IMR-90 (cell line): Measurements from ENCODE around the gene SMU1. TPM values are rescaled to one million over a fixed set of nuclear protein-coding genes. Genes with fewer than 3 reads are reported as not detected.

Experiments
- ATAC-seq: fragments of 200-7000 bp; cut with Tn5 transposase; 2 replicates; pipeline ENCODE4 v1.9.1; 2020; ENCODE audit warnings: low read depth, mild to moderate bottlenecking, moderate library complexity
- BruUV-seq: library from RNA; stranded (reverse); fragments of 400-500 nt; replicated peaks from 2 replicates; lab custom pipeline; 2021; lab: Mats Ljungman, UMichigan
- CTCF ChIA-PET: fragments of 300-600 bp; formaldehyde crosslinking; extraction: SDS; loops from one replicate; lab custom pipeline; 2021; ENCODE audit warnings: antibody characterized with exemption; lab: Yijun Ruan, JAX
- POLR2A ChIA-PET: fragments of 300-600 bp; sonication (Branson Sonifier 250); formaldehyde crosslinking; loops from one replicate; lab custom pipeline; 2022; ENCODE audit warnings: antibody characterized with exemption; ENCODE audit not compliant: unreplicated experiment; lab: Charles Lee
- DNase-seq: peaks from one replicate; pipeline ENCODE4 v3.0.0; 2013
- H2AFZ ChIP-seq: replicated peaks from 2 replicates; pipeline ENCODE3; 2013; ENCODE audit warnings: low read length, mild to moderate bottlenecking; ENCODE audit not compliant: poor library complexity
- H2AK5ac ChIP-seq: 2 replicates; pipeline ENCODE4 v1.6.1; 2013; ENCODE audit warnings: low read depth, low read length, inconsistent platforms
- H2AK9ac ChIP-seq: replicated peaks from 2 replicates; pipeline ENCODE3; 2013; ENCODE audit warnings: mild to moderate bottlenecking, low read depth, low read length, moderate library complexity; ENCODE audit not compliant: poor library complexity
- H2BK120ac ChIP-seq: 2 replicates; pipeline ENCODE4 v1.6.1; 2013; ENCODE audit warnings: low read depth, low read length, inconsistent platforms
- H2BK15ac ChIP-seq: 3 replicates; pipeline ENCODE4 v1.6.1; 2013; ENCODE audit warnings: low read depth, low read length, inconsistent platforms
- H2BK20ac ChIP-seq: 2 replicates; pipeline ENCODE4 v1.6.1; 2013; ENCODE audit warnings: low read depth, mild to moderate bottlenecking, inconsistent platforms, low read length, moderate library complexity
- H2BK5ac ChIP-seq: 2 replicates; pipeline ENCODE4 v1.6.1; 2013; ENCODE audit warnings: mild to moderate bottlenecking, low read depth, low read length, inconsistent platforms; ENCODE audit not compliant: poor library complexity, severe bottlenecking
- H3K14ac ChIP-seq: replicated peaks from 2 replicates; pipeline ENCODE4 v1.6.1; 2013; ENCODE audit warnings: low read depth, low read length, inconsistent platforms
- H3K18ac ChIP-seq: 2 replicates; pipeline ENCODE4 v1.6.1; 2013; ENCODE audit warnings: low read depth, low read length, control low read depth
- H3K23ac ChIP-seq: 2 replicates; pipeline ENCODE4 v1.6.1; 2013; ENCODE audit warnings: low read depth, low read length, inconsistent platforms
- H3K27ac ChIP-seq: 2 replicates; pipeline ENCODE4 v1.5.1; 2013; ENCODE audit warnings: mild to moderate bottlenecking, control low read depth, low read length; ENCODE audit not compliant: insufficient read depth
- H3K27me3 ChIP-seq: 2 replicates; pipeline ENCODE4 v1.6.1; 2013; ENCODE audit warnings: low read length; ENCODE audit not compliant: control insufficient read depth, insufficient read depth
- H3K36me3 ChIP-seq: 2 replicates; pipeline ENCODE4 v1.6.1; 2013; ENCODE audit warnings: low read length, mixed read lengths; ENCODE audit not compliant: control insufficient read depth, insufficient read depth
- H3K4ac ChIP-seq: 2 replicates; pipeline ENCODE4 v1.6.1; 2013; ENCODE audit warnings: low read depth, low read length, inconsistent platforms
- H3K4me1 ChIP-seq: 2 replicates; pipeline ENCODE4 v1.6.1; 2013; ENCODE audit warnings: low read length, mixed read lengths; ENCODE audit not compliant: control insufficient read depth, insufficient read depth
- H3K4me2 ChIP-seq: 2 replicates; pipeline ENCODE4 v1.6.1; 2013; ENCODE audit warnings: low read depth, mild to moderate bottlenecking, control low read depth, low read length, moderate library complexity
- H3K4me3 ChIP-seq: 2 replicates; pipeline ENCODE4 v1.5.1; 2013; ENCODE audit warnings: low read depth, mild to moderate bottlenecking, control low read depth, low read length, moderate library complexity; ENCODE audit not compliant: insufficient read depth
- H3K56ac ChIP-seq: 2 replicates; pipeline ENCODE4 v1.6.1; 2013; ENCODE audit warnings: low read length, inconsistent platforms; ENCODE audit not compliant: insufficient read depth; ENCODE audit errors: extremely low read depth
- H3K79me1 ChIP-seq, 2 experiments: 2 replicates each; pipeline ENCODE4 v1.6.1; 2013; ENCODE audit warnings: low read length in 2 of 2, inconsistent platforms in 1 of 2, low read depth in 1 of 2
- H3K9ac ChIP-seq: 2 replicates; pipeline ENCODE4 v1.6.1; 2013; ENCODE audit warnings: low read depth, low read length, control low read depth
- H3K9me1 ChIP-seq: 2 replicates; pipeline ENCODE4 v1.6.1; 2013; ENCODE audit warnings: low read length, inconsistent platforms; ENCODE audit not compliant: insufficient read depth
- H3K9me3 ChIP-seq: 2 replicates; pipeline ENCODE4 v1.6.1; 2013; ENCODE audit warnings: low read length; ENCODE audit not compliant: control insufficient read depth, insufficient read depth
- H4K20me1 ChIP-seq: 2 replicates; pipeline ENCODE4 v1.6.1; 2013; ENCODE audit warnings: low read length, inconsistent platforms; ENCODE audit not compliant: insufficient read depth
- H4K5ac ChIP-seq: 2 replicates; pipeline ENCODE4 v1.6.1; 2013; ENCODE audit warnings: mild to moderate bottlenecking, low read depth, low read length, control low read depth
- H4K8ac ChIP-seq, 2 experiments: 2 replicates each; pipeline ENCODE4 v1.6.1; 2013; ENCODE audit warnings: low read depth in 2 of 2, low read length in 2 of 2, control low read depth in 1 of 2, inconsistent platforms in 1 of 2
- H4K91ac ChIP-seq: 2 replicates; pipeline ENCODE4 v1.6.1; 2013; ENCODE audit warnings: low read depth, low read length, inconsistent platforms; ENCODE audit not compliant: insufficient read depth
- RAD21 ChIP-seq: IDR thresholded peaks from 2 replicates; pipeline ENCODE4 v1.6.1; 2012; ENCODE audit warnings: low read length, improper control_type of control experiment
- RCOR1 ChIP-seq: IDR thresholded peaks from 2 replicates; pipeline ENCODE4 v1.6.1; 2012; ENCODE audit warnings: mild to moderate bottlenecking, low read length, improper control_type of control experiment; ENCODE audit not compliant: insufficient replicate concordance
- WGBS, 2 experiments: methylation state at CpG; one replicate each; pipeline versions ENCODE4 v1.1.5 to v1.1.7; 2013; ENCODE audit warnings: missing lambda C conversion rate in 2 of 2; ENCODE audit not compliant: insufficient read length in 1 of 2; ENCODE audit errors: extremely low coverage in 2 of 2; 5-methylcytosine and 5-hydroxymethylcytosine counted together
- dilution Hi-C: fragments of 300-500 bp; cut with HindIII; formaldehyde crosslinking; loops from one replicate; pipeline ENCODE4 v1.14.3; 2018; ENCODE audit warnings: low sequenced_read_pairs; ENCODE audit not compliant: unreplicated experiment
- in situ Hi-C: fragments of 300-500 bp; cut with MboI; formaldehyde crosslinking; loops from 3 replicates; pipeline ENCODE4 v1.14.3; 2019; ENCODE audit warnings: low sequenced_read_pairs, inconsistent platforms, mixed read lengths
- intact Hi-C: fragments of 100-400 bp; cut with micrococcal nuclease; formaldehyde crosslinking; loops from 2 replicates; pipeline ENCODE4 v1.10.0; 2022
- polyA plus RNA-seq, 3 experiments: library from polyadenylated mRNA; depleted of rRNA; stranded (reverse); fragments of >200 nt; gene quantifications; 2 replicates each; pipeline ENCODE4 v1.2.3, GENCODE V29; 2012; ENCODE audit warnings: low replicate concordance in 1 of 3
- total RNA-seq: library from RNA; depleted of rRNA; stranded (reverse); fragments of >200 nt; gene quantifications from 2 replicates; pipeline ENCODE4 v1.2.3, GENCODE V29; 2012

SMU1 gene
- total and polyA plus RNA-seq, 2 of the 4 experiments (the other 2 are of a cell fraction) = 11.1 to 36.0 TPM

DNA sequence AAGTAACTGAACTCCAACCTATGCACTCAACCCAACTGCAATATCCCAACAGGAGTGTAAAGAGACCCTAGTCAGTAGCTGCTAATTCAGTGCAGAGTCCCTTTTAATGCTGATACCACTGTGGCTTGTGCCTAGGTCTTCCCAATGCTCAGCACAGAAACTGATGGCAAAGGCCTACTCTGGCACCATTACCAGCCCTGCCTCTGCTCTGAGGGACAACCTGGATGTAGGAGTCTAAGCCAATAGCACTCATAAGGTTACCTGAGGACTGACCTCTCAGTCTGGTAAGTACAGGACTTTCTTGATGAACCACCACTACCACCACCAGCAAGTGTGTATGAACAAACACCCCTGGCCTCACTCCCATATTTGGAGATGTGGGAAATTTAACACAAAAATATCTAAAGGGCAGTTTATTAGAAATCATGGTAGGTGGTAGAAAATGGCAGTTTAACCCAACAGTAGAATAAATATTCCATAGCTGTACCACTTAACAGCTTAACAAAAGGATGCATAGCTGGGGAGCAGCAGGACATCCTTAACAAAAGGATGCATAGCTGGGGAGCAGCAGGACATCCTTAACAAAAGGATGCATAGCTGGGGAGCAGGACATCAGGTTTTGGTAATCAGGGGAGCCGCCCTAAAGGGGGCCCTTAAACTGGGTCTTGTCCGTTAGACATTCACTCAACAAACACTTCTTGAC, 62.4 kb downstream of the SMU1 start:
- Histone ChIP-seq H3K79me1 (peaks cover 0 to 12% of the 10 kb centered on the region in 2 experiments; a peak in 3 of 4 replicates), H3K27ac (no peak overlapping the region), H3K14ac (no peak overlapping the region), H2BK15ac (no peak overlapping the region), H2BK120ac (no peak overlapping the region), H3K9me1 (peaks cover 3% of the 10 kb centered on the region; the same call in 1 of the 2 replicates), H2AK9ac (no peak overlapping the region), H3K18ac (no peak overlapping the region), H2BK20ac (no peak overlapping the region), H4K5ac (no peak overlapping the region), H4K20me1 (no peaks in the 10 kb centered on the region), H3K4me2 (no peak overlapping the region), H4K91ac (no peak overlapping the region), H3K4me3 (no peak overlapping the region), H4K8ac (no peak overlapping the region), H3K9me3 (no peaks in the 10 kb centered on the region), H3K9ac (no peak overlapping the region), H3K23ac (no peak overlapping the region), H3K4ac (no peak overlapping the region), H3K27me3 (no peaks in the 10 kb centered on the region), H3K36me3 (peaks cover 5% of the 10 kb centered on the region; the same call in 1 of the 2 replicates), H2AFZ (no peak overlapping the region), H3K56ac (no peak overlapping the region), H3K4me1 (no peaks in the 10 kb centered on the region), H2BK5ac (no peak overlapping the region), H2AK5ac (no peak overlapping the region)
- ATAC-seq (no peak), DNase-seq (no peak)
- TF ChIP-seq RAD21 = no peak
- TF ChIP-seq RCOR1 = no peak
- in situ Hi-C loops (no loop called here), intact Hi-C loops (no loop called here), dilution Hi-C loops (no loop called here)
- WGBS, 2 experiments = no CpG with 5 or more reads among the region's 2 CpGs
- POLR2A ChIA-PET = no interaction called here
- no TSS peak for BruUV-seq
- CTCF ChIA-PET = interaction anchor here (0.6 kb wide), 1 partner anchor 9 kb away, joined by 3 read pairs; no protein-coding TSS in a partner anchor
